HG03342 (cell line): Measurements from ENCODE around the gene COL4A2.

Experiments used
- ATAC-seq: cut with Tn5 transposase; IDR thresholded peaks from one replicate; pipeline ENCODE4 v1.9.1; 2021; ENCODE audit warnings: mild to moderate bottlenecking, moderate library complexity; ENCODE audit not compliant: unreplicated experiment

Gene COL4A2

GRCh38 chr13:110271313-110271712 lies 35.8 kb upstream of the COL4A2 start:
- no peak for ATAC-seq

- ATAC-seq, result no peak
These were observed 34.9 kb upstream of the COL4A2 start for GRCh38 chr13:110272227-110272626.

- no peak for ATAC-seq
These were observed 34.4 kb upstream of the COL4A2 start for GRCh38 chr13:110272651-110273050.

DNA sequence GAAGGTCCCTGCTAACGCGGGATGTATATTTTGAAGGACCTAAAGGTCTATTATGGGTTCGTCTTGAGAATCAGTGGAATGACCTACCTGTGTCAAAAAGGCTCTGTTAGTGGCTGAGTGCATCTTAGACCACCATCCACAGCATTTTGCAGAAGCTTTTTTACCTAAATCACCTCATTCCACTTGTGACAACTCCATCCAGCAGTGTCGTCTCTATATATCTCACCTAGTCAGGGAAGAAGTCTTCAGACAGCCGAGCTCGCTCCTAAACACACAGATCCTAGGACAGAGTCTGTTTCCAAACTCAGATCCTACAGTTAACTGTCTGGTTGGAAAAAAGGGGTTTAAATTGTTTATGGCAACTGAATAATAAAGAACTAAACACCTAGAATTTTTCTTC lies 33.8 kb upstream of the COL4A2 start:
- ATAC-seq, result no peak

DNA sequence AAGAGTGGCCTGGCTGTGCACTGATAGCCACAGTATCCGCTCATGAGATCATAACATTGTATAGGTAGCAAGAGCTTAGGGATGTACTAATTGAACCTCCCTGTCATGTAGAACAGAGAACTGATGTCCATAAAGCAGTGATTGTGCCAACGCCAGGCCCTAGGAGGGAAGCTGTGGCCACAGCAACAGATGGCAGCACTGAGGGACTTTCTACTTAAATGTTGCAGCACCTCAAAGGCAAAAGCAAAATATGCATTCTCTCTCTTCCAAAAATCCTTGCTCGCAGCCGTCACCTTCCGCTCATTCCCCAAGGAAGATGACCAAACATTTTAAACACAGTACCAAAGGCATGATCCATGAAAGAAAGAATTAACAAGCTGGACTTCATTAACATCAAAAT lies 32.4 kb upstream of the COL4A2 start:
- ATAC-seq, result no peak

GRCh38 chr13:110275931-110276552 lies 31.0 kb upstream of the COL4A2 start:
- ATAC-seq, result no peak

- ATAC-seq, result no peak
These were observed 30.5 kb upstream of the COL4A2 start for GRCh38 chr13:110276553-110276950.

DNA sequence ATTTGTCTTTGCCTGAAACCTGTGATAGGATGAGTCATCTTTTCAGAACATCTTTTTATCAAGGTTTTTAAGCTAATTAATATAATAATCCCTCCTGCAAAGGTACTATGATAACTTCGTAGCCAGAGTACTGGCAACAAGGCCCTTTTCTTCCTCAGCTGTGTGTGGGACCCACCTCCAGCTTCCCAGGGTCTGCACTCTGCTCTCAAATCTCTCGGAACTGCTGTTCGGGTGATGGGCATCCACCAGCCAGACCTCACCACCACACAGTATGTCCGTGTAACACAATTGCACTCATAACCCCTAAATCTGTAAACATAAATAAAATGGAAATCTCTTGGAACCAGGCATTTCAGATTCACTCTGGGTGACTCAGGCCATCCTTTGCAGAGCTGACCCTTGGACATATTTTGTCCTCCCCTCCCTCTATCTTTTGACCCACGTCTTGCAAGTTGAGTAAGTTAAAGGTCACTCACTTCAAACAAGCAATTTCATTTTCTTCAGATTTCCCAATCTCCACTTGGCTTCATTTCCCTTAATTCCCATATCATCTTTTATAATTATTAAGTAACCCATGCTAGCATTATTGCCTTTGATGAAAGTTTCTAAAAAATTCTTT lies 29.6 kb upstream of the COL4A2 start:
- no peak for ATAC-seq

- ATAC-seq, result no peak
These were observed 28.2 kb upstream of the COL4A2 start for GRCh38 chr13:110278859-110279258.

DNA sequence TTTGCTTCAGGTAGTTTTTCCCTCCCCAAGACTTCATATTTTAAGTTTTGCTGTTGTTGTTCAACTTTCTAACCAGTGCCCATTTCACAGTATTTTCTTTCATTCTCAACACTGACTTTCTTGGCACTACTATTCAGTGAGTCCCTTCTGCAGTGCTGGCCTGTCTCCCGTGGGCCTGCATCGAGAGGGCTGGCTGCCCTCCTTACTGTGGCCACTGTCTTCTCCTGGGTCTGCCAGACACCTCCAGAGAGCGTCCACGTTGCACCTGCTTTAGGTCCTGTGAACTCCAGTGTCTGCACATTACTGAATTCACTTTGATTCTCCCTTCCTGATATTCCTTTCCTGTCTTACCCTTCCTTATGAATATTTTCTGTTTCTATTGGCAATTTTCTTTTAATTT lies 27.4 kb upstream of the COL4A2 start:
- ATAC-seq, result no peak

GRCh38 chr13:110280231-110280813 lies 26.8 kb upstream of the COL4A2 start:
- ATAC-seq, result no peak

GRCh38 chr13:110280985-110281688 lies 25.9 kb upstream of the COL4A2 start:
- no peak for ATAC-seq

- no peak for ATAC-seq
These were observed 25.3 kb upstream of the COL4A2 start for GRCh38 chr13:110281736-110282135.

- ATAC-seq, result no peak
These were observed 24.7 kb upstream of the COL4A2 start for GRCh38 chr13:110282316-110282841.

GRCh38 chr13:110283736-110284517 lies 23.2 kb upstream of the COL4A2 start:
- no peak for ATAC-seq

GRCh38 chr13:110284779-110285484 lies 22.2 kb upstream of the COL4A2 start:
- no peak for ATAC-seq

GRCh38 chr13:110285991-110286832 lies 20.9 kb upstream of the COL4A2 start:
- no peak for ATAC-seq

DNA sequence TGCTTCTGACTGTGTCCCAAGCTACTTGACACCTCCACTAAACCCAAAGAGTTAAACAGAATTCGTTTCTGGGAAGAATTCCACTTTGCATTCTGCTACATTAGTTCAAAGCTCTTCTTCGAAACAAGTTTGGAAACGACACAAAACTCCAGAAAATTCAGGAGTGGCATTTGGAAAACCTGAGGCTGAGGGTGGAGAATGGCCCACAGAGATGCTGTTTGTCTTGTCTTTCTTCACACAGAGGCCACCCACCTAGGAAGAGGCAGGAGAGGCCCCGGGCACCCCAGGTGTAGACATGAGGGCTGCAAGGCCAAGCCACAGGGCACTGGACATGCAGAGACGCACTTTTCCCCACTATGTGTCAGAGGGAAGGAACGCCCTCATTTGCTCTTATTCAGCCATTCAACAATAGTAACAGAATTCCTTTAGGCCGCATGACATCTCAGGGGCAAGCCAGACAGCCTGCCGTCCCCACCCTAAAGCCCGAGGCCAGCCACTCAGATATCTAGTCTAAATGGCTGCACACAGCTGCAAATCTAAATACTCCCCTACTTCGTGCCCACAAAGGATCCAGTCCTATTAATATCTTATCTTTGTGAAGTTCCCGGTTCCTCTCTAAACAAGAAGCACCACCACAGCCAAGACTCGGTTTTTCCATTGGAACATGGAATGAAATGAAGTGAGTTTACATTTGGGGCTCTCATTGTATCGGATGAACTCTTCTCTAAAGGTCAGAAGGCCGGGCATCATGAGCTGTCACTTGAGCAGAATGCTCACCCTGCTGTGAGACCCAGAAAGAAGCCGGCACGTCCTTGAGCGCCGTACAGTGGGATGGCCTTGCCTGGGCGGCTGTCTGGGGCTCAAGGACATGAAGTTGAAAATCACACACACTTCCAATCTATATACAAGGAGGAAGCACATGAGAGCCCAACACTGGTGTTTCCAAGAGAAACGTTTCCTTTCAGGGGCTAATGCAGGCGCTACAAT lies 20.0 kb upstream of the COL4A2 start:
- ATAC-seq, result no peak
